ENCODE data around the gene CDH13. TPM values are rescaled to one million over a fixed set of nuclear protein-coding genes. Genes with fewer than 3 reads are reported as not detected.

The CDH13 gene
- total and polyA plus RNA-seq, 10 of the 15 experiments (the other 5 are each of a cell fraction or from before 2014, with no cell fraction given): under 0.01 to 0.05 TPM; not detected in 8

GRCh38 chr16:83021746-83022145 is 395.0 kb downstream of the CDH13 start:
- Histone ChIP-seq H4K20me1 (ENCODE audit: control insufficient read depth, insufficient read depth) (no peaks in the 10 kb centered on the region), H3K9ac (ENCODE audit: control insufficient read depth, insufficient read depth, low read length) (no peak overlapping the region), H3K4me1 (ENCODE audit: control insufficient read depth, insufficient read depth, low read length) (no peaks in the 10 kb centered on the region), H3K36me3 (ENCODE audit: control insufficient read depth in 2 of 2, insufficient read depth in 2 of 2, low read length in 1 of 2) (no peaks in the 10 kb centered on the region), H3K79me2 (ENCODE audit: control insufficient read depth, insufficient read depth, low read length) (no peaks in the 10 kb centered on the region), H2AFZ (ENCODE audit: control insufficient read depth, low read depth, low read length) (no peak overlapping the region), H3K27ac (ENCODE audit: control insufficient read depth, insufficient read depth) (no peak overlapping the region), H3K27me3 (replicated peaks in 1 of 2; ENCODE audit: control insufficient read depth in 2 of 2, insufficient read depth in 2 of 2, low read length in 1 of 2) (no peaks in the 10 kb centered on the region), H3K4me3 (no peak overlapping the region), H3K9me3 (replicated peaks; ENCODE audit: control insufficient read depth, insufficient read depth, low read length) (no peaks in the 10 kb centered on the region), H3K4me2 (ENCODE audit: control insufficient read depth, insufficient read depth) (no peak overlapping the region)
- WGBS (ENCODE audit: insufficient coverage, insufficient replicate concordance, low lambda C conversion rate, missing lambda C conversion rate): 54% methylated on average over 3 of the region's 3 CpGs
- POLR2A ChIA-PET: no interaction called here
- FAIRE-seq (no peak), ATAC-seq (no peak), DNase-seq (ENCODE audit: low read depth, low spot score) (no peak)
- RAD21 ChIA-PET (ENCODE audit: unreplicated experiment): no interaction called here
- no TSS peak for BruUV-seq (replicated peaks)
- intact Hi-C loops (cut with micrococcal nuclease; ENCODE audit: unreplicated experiment) (no loop called here), in situ Hi-C loops (cut with MboI) (no loop called here)
- SMC1A ChIA-PET (ENCODE audit: uncharacterized antibody, unreplicated experiment): interaction anchor here (1.0 kb wide), 1 partner anchor 19 kb away, joined by 3 read pairs; no protein-coding TSS in a partner anchor
- CTCF ChIA-PET: no interaction called here
- no peak for TF ChIP-seq MEF2B (IDR thresholded peaks at IDR 0.05; ENCODE audit: partially characterized antibody, poor library complexity, severe bottlenecking)
- no peak for TF ChIP-seq CHD4 (IDR thresholded peaks at IDR 0.05)
- no peak for TF ChIP-seq RCOR1 (conservative IDR thresholded peaks at IDR 0.05; ENCODE audit: low read depth, low read length)
- TF ChIP-seq NRF1 (conservative IDR thresholded peaks at IDR 0.05; ENCODE audit: low read depth, low read length): no peak
- TF ChIP-seq HCFC1 (IDR thresholded peaks at IDR 0.05; ENCODE audit: low read length): no peak
- no peak for TF ChIP-seq POLR2AphosphoS2 (IDR thresholded peaks at IDR 0.05; ENCODE audit: low read depth, low read length)
- no peak for TF ChIP-seq RBBP5 (conservative IDR thresholded peaks at IDR 0.05)
- no peak for TF ChIP-seq EZH2 (IDR thresholded peaks at IDR 0.05; ENCODE audit: borderline replicate concordance, control insufficient read depth, low read depth, low read length)
- no peak for TF ChIP-seq BCL11A (IDR thresholded peaks at IDR 0.05; ENCODE audit: low read depth, low read length)
- TF ChIP-seq IRF5 (IDR thresholded peaks at IDR 0.05; ENCODE audit: borderline replicate concordance): no peak
- no peak for TF ChIP-seq NR2C1 (IDR thresholded peaks at IDR 0.05)
